Measurements from ENCODE around the gene CCT7. TPM values are rescaled to one million over a fixed set of nuclear protein-coding genes. Genes with fewer than 3 reads are reported as not detected.

CCT7 gene
- total RNA-seq, 1 experiment from 2014 or later, result 637 TPM

DNA sequence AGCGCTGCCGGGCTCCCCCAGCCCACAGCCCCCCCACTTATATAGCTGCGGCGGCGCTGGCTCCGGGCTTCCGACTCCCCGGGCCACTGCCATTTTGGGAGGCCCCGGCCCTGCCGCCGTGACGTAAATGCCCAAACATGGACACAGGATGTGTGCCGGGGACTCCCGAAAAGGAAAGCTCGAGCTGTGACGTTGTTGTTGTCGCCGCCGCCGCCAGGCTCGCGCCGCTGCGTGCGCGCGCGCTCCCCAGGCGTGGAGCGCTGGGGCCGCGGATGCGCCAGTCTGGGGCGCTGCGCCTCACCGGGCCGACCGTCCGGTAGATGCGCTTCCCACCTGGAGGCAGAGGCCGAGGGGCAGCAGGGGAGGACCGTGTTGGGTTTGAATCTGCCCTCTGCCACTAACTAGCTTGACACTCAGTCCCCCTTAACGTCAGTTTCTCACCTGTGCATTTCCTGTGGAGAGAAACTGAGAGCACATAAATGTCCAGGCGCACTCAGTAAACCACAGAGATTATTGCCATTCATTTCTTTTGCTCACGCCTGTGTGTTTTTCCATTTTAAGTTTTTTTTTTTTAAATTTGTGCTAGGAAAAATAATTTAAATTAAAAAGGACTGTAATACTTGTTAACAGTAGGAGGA, 59.5 kb downstream of the CCT7 start, which contains the start of gene EGR4 (continued):
- TF ChIP-seq, protein P1, sequence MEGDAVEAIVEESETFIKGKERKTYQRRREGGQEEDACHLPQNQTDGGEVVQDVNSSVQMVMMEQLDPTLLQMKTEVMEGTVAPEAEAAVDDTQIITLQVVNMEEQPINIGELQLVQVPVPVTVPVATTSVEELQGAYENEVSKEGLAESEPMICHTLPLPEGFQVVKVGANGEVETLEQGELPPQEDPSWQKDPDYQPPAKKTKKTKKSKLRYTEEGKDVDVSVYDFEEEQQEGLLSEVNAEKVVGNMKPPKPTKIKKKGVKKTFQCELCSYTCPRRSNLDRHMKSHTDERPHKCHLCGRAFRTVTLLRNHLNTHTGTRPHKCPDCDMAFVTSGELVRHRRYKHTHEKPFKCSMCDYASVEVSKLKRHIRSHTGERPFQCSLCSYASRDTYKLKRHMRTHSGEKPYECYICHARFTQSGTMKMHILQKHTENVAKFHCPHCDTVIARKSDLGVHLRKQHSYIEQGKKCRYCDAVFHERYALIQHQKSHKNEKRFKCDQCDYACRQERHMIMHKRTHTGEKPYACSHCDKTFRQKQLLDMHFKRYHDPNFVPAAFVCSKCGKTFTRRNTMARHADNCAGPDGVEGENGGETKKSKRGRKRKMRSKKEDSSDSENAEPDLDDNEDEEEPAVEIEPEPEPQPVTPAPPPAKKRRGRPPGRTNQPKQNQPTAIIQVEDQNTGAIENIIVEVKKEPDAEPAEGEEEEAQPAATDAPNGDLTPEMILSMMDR (IDR thresholded peaks at IDR 0.05 in 2 of 3, conservative IDR thresholded peaks at IDR 0.05 in 1 of 3; ENCODE audit: borderline replicate concordance in 1 of 3, insufficient read depth in 1 of 3, low read depth in 2 of 3, low read length in 2 of 3), result no peak

DNA sequence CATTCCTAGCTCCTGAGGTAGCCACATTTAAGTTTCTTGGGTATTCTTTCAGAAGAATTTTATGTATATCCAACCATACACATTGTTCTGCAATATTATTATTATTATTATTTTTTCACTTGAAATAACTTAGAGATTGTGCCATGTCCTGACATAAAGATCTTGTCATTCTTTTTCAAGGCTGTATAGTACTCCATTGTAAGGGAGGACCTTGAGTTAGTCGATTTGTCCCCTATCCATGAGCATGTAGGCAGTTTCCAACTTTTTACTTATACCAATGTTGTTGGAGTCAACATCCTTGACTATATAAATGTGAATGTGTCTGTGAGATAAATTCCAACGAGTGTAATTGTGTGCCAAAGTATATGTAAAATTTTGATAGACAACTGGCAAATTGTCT, 60.1 kb downstream of the CCT7 start:
- Histone ChIP-seq H3K9me3 (ENCODE audit: control insufficient read depth in 1 of 2, insufficient read depth in 1 of 2, low read depth in 1 of 2, low read length in 2 of 2) (no peaks in the 10 kb centered on the region), H3K27ac (ENCODE audit: low read depth, low read length) (no peak overlapping the region), H3K27me3 (ENCODE audit: insufficient read depth, low read length) (peaks cover 17% of the 10 kb centered on the region; the same call in 1 of the 2 replicates), H3K9ac (ENCODE audit: low read length) (no peak overlapping the region; the same call in 1 of the 2 replicates), H3K4me3 (replicated peaks in 1 of 2; ENCODE audit: low read depth in 1 of 2, low read length in 2 of 2) (peak overlapping the region in 1 of 2 experiments; percentile 34; a peak in 1 of 4 replicates), H3K4me1 (ENCODE audit: control insufficient read depth in 1 of 2, insufficient read depth in 2 of 2, low read length in 2 of 2) (peaks cover 10 to 24% of the 10 kb centered on the region in 2 experiments; a peak in 3 of 4 replicates), H2AFZ (ENCODE audit: low read depth, low read length, poor library complexity, severe bottlenecking) (peak overlapping the region; percentile 84), H3K4me2 (ENCODE audit: low read length) (peak overlapping the region; percentile 88), H3K79me2 (ENCODE audit: insufficient read depth, low read length) (no peaks in the 10 kb centered on the region), H4K20me1 (ENCODE audit: insufficient read depth) (no peaks in the 10 kb centered on the region), H3K36me3 (ENCODE audit: control insufficient read depth in 1 of 2, insufficient read depth in 2 of 2, low read length in 2 of 2) (no peaks in the 10 kb centered on the region), H3K9me2 (ENCODE audit: insufficient read depth) (no peaks in the 10 kb centered on the region)
- no peak for TF ChIP-seq POLR2A (IDR thresholded peaks at IDR 0.05; ENCODE audit: borderline replicate concordance, extremely low read depth, insufficient read depth, insufficient read length)
- TF ChIP-seq, protein P2, sequence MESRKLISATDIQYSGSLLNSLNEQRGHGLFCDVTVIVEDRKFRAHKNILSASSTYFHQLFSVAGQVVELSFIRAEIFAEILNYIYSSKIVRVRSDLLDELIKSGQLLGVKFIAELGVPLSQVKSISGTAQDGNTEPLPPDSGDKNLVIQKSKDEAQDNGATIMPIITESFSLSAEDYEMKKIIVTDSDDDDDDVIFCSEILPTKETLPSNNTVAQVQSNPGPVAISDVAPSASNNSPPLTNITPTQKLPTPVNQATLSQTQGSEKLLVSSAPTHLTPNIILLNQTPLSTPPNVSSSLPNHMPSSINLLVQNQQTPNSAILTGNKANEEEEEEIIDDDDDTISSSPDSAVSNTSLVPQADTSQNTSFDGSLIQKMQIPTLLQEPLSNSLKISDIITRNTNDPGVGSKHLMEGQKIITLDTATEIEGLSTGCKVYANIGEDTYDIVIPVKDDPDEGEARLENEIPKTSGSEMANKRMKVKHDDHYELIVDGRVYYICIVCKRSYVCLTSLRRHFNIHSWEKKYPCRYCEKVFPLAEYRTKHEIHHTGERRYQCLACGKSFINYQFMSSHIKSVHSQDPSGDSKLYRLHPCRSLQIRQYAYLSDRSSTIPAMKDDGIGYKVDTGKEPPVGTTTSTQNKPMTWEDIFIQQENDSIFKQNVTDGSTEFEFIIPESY (IDR thresholded peaks at IDR 0.05; ENCODE audit: extremely low read depth, insufficient replicate concordance, low read length), result no peak
- TF ChIP-seq CBX3 (IDR thresholded peaks at IDR 0.05; ENCODE audit: low read depth), result no peak
- TF ChIP-seq SP1 (IDR thresholded peaks at IDR 0.05; ENCODE audit: low read depth), result no peak
- no peak for ATAC-seq
- POLR2A ChIA-PET, result no interaction called here
- RAD21 ChIA-PET (ENCODE audit: low non-redundant PET in 1 of 2, low total read pairs in 2 of 2, uncharacterized antibody in 2 of 2, unreplicated experiment in 2 of 2), result no interaction called here
- intact Hi-C loops (cut with micrococcal nuclease), result no loop called here
- no TSS peak for BruUV-seq (replicated peaks)
- no peak for DNase-seq (ENCODE audit: low read depth, low spot score)
- CTCF ChIA-PET, result no interaction called here

Measured in HCT116 (cell line).